Spleen (tissue), 7 donors: Measurements from ENCODE around the gene MMUT.

Source experiments
- CTCF ChIP-seq, 11 experiments: fragments of 200-600 bp in 7 of 11; fragments of 450-650 bp in 4 of 11; sonication (generic) in 4 of 11; IDR thresholded peaks in 8 of 11; conservative IDR thresholded peaks in 3 of 11; 1 replicate in 7 of 11; 2 replicates in 4 of 11; pipeline versions ENCODE4 v1.4.0 to v1.8.0; 2016 to 2021; ENCODE audit warnings: antibody characterized with exemption in 11 of 11, inconsistent platforms in 4 of 11, mild to moderate bottlenecking in 1 of 11
- POLR2A ChIP-seq, 3 donors: fragments of 450-650 bp; IDR thresholded peaks; one replicate each; pipeline ENCODE4 v1.5.1; 2017; ENCODE audit warnings: antibody characterized with exemption in 3 of 3, mild to moderate bottlenecking in 1 of 3
- POLR2AphosphoS5 ChIP-seq, 3 donors: sonication (generic); formaldehyde crosslinking; IDR thresholded peaks; one replicate each; pipeline ENCODE4 v1.5.1; 2017; ENCODE audit warnings: antibody characterized with exemption in 3 of 3
- donor health status: DM: no; HTN: no; CAD: no; lungs with moderate emphysema.
- donor health status: DM: no; HTN: no; CAD: no.
- donor health status: DM: no; HTN: no; CAD: no.

GRCh38 chr6:49490633-49491032 is 27.6 kb upstream of the MMUT start:
- TF ChIP-seq POLR2A (IDR thresholded peaks at IDR 0.05), result no peak
- no peak for TF ChIP-seq CTCF (IDR thresholded peaks at IDR 0.05 in 8 of 11, conservative IDR thresholded peaks at IDR 0.05 in 3 of 11)
- no peak for TF ChIP-seq POLR2AphosphoS5 (IDR thresholded peaks at IDR 0.05)
